GM23248 (cell line): ENCODE data around the gene SELENOH. TPM values are rescaled to one million over a fixed set of nuclear protein-coding genes. Genes with fewer than 3 reads are reported as not detected.
A peak's percentile ranks its signal among the peaks of the same experiment; 100 is the strongest.

Experiments used
- DNase-seq: peaks from one replicate; pipeline ENCODE4 v3.0.0-alpha.2; 2015
- H2AFZ ChIP-seq: fragments of 200-600 bp; sonication (generic); 2 replicates; pipeline ENCODE4 v1.6.1; 2016; ENCODE audit warnings: antibody characterized with exemption
- H3F3A ChIP-seq: fragments of 200-600 bp; sonication (generic); 2 replicates; pipeline ENCODE4 v1.6.1; 2016; ENCODE audit warnings: mild to moderate bottlenecking, antibody characterized with exemption, mixed run types; ENCODE audit not compliant: insufficient read depth
- H3K27ac ChIP-seq: fragments of 200-600 bp; sonication (generic); 2 replicates; pipeline ENCODE4 v1.5.1; 2016; ENCODE audit warnings: mild to moderate bottlenecking
- H3K27me3 ChIP-seq: fragments of 200-600 bp; sonication (generic); replicated peaks from 2 replicates; pipeline ENCODE4 v1.6.1; 2016; ENCODE audit warnings: mild to moderate bottlenecking; ENCODE audit not compliant: insufficient read depth
- H3K36me3 ChIP-seq: fragments of 200-600 bp; sonication (generic); 2 replicates; pipeline ENCODE4 v1.6.1; 2016; ENCODE audit warnings: low read depth, mild to moderate bottlenecking
- H3K4me1 ChIP-seq: fragments of 200-600 bp; sonication (generic); 2 replicates; pipeline ENCODE4 v1.6.1; 2016; ENCODE audit warnings: mild to moderate bottlenecking; ENCODE audit not compliant: insufficient read depth
- H3K4me2 ChIP-seq: fragments of 200-600 bp; sonication (generic); one replicate; pipeline ENCODE4 v1.6.1; 2016; ENCODE audit warnings: mild to moderate bottlenecking; ENCODE audit not compliant: unreplicated experiment
- H3K4me3 ChIP-seq: fragments of 200-600 bp; sonication (generic); 2 replicates; pipeline ENCODE4 v1.5.1; 2016; ENCODE audit warnings: mild to moderate bottlenecking
- H3K79me2 ChIP-seq: fragments of 200-600 bp; sonication (generic); 2 replicates; pipeline ENCODE4 v1.6.1; 2016; ENCODE audit warnings: mild to moderate bottlenecking; ENCODE audit not compliant: insufficient read depth
- H3K9ac ChIP-seq: fragments of 200-600 bp; sonication (generic); 2 replicates; pipeline ENCODE4 v1.6.1; 2016; ENCODE audit warnings: mild to moderate bottlenecking
- H3K9me2 ChIP-seq: fragments of 200-600 bp; sonication (generic); 2 replicates; pipeline ENCODE4 v1.6.1; 2016; ENCODE audit warnings: mixed run types, mild to moderate bottlenecking, moderate library complexity; ENCODE audit not compliant: insufficient read depth
- H3K9me3 ChIP-seq: fragments of 200-600 bp; sonication (generic); one replicate; pipeline ENCODE4 v1.6.1; 2017; ENCODE audit warnings: low read depth
- H4K20me1 ChIP-seq: fragments of 200-600 bp; sonication (generic); 2 replicates; pipeline ENCODE4 v1.6.0; 2016; ENCODE audit not compliant: insufficient read depth
- EZH2 ChIP-seq: fragments of 200-600 bp; sonication (generic); IDR thresholded peaks from 2 replicates; pipeline ENCODE4 v1.6.1; 2018; ENCODE audit warnings: antibody characterized with exemption, mild to moderate bottlenecking; ENCODE audit not compliant: insufficient read depth, poor library complexity, severe bottlenecking
- EZH2phosphoT487 ChIP-seq: fragments of 200-600 bp; sonication (generic); IDR thresholded peaks from 2 replicates; pipeline ENCODE4 v1.6.1; 2018; ENCODE audit warnings: antibody characterized with exemption, moderate library complexity, mild to moderate bottlenecking, low read depth; ENCODE audit not compliant: insufficient read depth
- WGBS, 2 experiments: methylation state at CpG; one replicate each; pipeline ENCODE4 v1.1.6; 2015 to 2017; ENCODE audit warnings: low lambda C conversion rate in 2 of 2, low coverage in 1 of 2; ENCODE audit errors: missing lambda C conversion rate in 2 of 2; 5-methylcytosine and 5-hydroxymethylcytosine counted together
- in situ Hi-C: fragments of 300-500 bp; cut with MboI; formaldehyde crosslinking; loops from 2 replicates; pipeline ENCODE4 v1.15.0; 2020
- polyA plus RNA-seq: library from polyadenylated mRNA; unstranded; fragments of >200 nt; fragmentation: Nextera tagmentation; extraction: Ambion mirVana; gene quantifications from 2 replicates; pipeline ENCODE4 v1.2.1, GENCODE V29; 2016
- total RNA-seq: library from RNA; depleted of rRNA; stranded (reverse); fragments of >200 nt; shearing (Covaris generic); gene quantifications from 2 replicates; pipeline ENCODE4 v1.2.3, GENCODE V29; 2014

Gene SELENOH
- total and polyA plus RNA-seq, 2 experiments from 2014 or later = 123 to 184 TPM

GRCh38 chr11:57772562-57772961 is 31.3 kb downstream of the SELENOH start:
- Histone ChIP-seq H4K20me1 (peaks cover 38% of the 10 kb centered on the region; the same call in 1 of the 2 replicates), H3K27me3 (no peaks in the 10 kb centered on the region)
- no peak for DNase-seq

GRCh38 chr11:57773026-57773598 is 31.8 kb downstream of the SELENOH start:
- Histone ChIP-seq H2AFZ (no peak overlapping the region), H3K4me2 (no peak overlapping the region)

More at GRCh38 chr11:57772562-57772961, 31.3 kb downstream of the SELENOH start:
- 78 to 86% methylated on average over 4 of the region's 4 CpGs for WGBS, 2 experiments
- no peak overlapping the region for H3K4me2 ChIP-seq
- peaks cover 100% of the 10 kb centered on the region for H3K79me2 ChIP-seq
- no peak overlapping the region for H3K4me3 ChIP-seq
- no peak overlapping the region for H3K27ac ChIP-seq
- peaks cover 22% of the 10 kb centered on the region for H3F3A ChIP-seq
- TF ChIP-seq EZH2 (no peak), EZH2phosphoT487 (no peak)
- no peaks in the 10 kb centered on the region for H3K36me3 ChIP-seq
- H2AFZ ChIP-seq = no peak overlapping the region
- no peak overlapping the region for H3K9ac ChIP-seq
- H3K9me3 ChIP-seq = no peaks in the 10 kb centered on the region
- H3K9me2 ChIP-seq = no peaks in the 10 kb centered on the region
- in situ Hi-C loops = no loop called here
- H3K4me1 ChIP-seq = peaks cover 34% of the 10 kb centered on the region

GRCh38 chr11:57775491-57775890 is 34.2 kb downstream of the SELENOH start:
- peak overlapping the region; percentile 93 for H3K27ac ChIP-seq
- H2AFZ ChIP-seq = no peak overlapping the region
- H3K27me3 ChIP-seq = no peaks in the 10 kb centered on the region
- H3K9me2 ChIP-seq = no peaks in the 10 kb centered on the region
- H3K4me1 ChIP-seq = peaks cover 61% of the 10 kb centered on the region
- DNase-seq = peak; percentile 14
- WGBS, 2 experiments = 73 to 80% methylated on average over 5 of the region's 5 CpGs
- peaks cover 47% of the 10 kb centered on the region for H3F3A ChIP-seq
- in situ Hi-C loops = no loop called here
- no peak overlapping the region for H3K9ac ChIP-seq
- peaks cover 97% of the 10 kb centered on the region for H3K79me2 ChIP-seq
- no peaks in the 10 kb centered on the region for H3K36me3 ChIP-seq
- H3K4me3 ChIP-seq = 0 out of 2 replicates have a peak overlapping the region, but pooled peaks have one; percentile 12
- no peaks in the 10 kb centered on the region for H3K9me3 ChIP-seq
- TF ChIP-seq EZH2 (no peak), EZH2phosphoT487 (no peak)
- peaks cover 43% of the 10 kb centered on the region; the same call in 1 of the 2 replicates for H4K20me1 ChIP-seq
- H3K4me2 ChIP-seq = peak overlapping the region; percentile 37

More at GRCh38 chr11:57773026-57773598, 31.8 kb downstream of the SELENOH start:
- Histone ChIP-seq H3K4me3 (no peak overlapping the region), H4K20me1 (peaks cover 38% of the 10 kb centered on the region; the same call in 1 of the 2 replicates), H3K9ac (no peak overlapping the region), H3K27me3 (no peaks in the 10 kb centered on the region), H3F3A (peaks cover 27% of the 10 kb centered on the region), H3K9me3 (no peaks in the 10 kb centered on the region), H3K36me3 (no peaks in the 10 kb centered on the region), H3K79me2 (peaks cover 100% of the 10 kb centered on the region), H3K9me2 (no peaks in the 10 kb centered on the region), H3K27ac (no peak overlapping the region), H3K4me1 (peaks cover 40% of the 10 kb centered on the region)
- no peak for TF ChIP-seq EZH2
- no peak for TF ChIP-seq EZH2phosphoT487
- DNase-seq = no peak
- WGBS, 2 experiments = 97 to 98% methylated on average over 5 of the region's 5 CpGs
- in situ Hi-C loops = no loop called here

GRCh38 chr11:57776031-57776521 is 34.8 kb downstream of the SELENOH start:
- no peak overlapping the region for H3K9ac ChIP-seq
- 0 out of 2 replicates have a peak, but pooled peaks cover under 1% of the 10 kb centered on the region for H3K36me3 ChIP-seq
- H3F3A ChIP-seq = peaks cover 53% of the 10 kb centered on the region
- peaks cover 61% of the 10 kb centered on the region for H3K4me1 ChIP-seq
- H3K9me3 ChIP-seq = no peaks in the 10 kb centered on the region
- 77 to 81% methylated on average over 3 of the region's 3 CpGs for WGBS, 2 experiments
- DNase-seq = peak; percentile 60
- peaks cover 97% of the 10 kb centered on the region for H3K79me2 ChIP-seq
- no peaks in the 10 kb centered on the region for H3K27me3 ChIP-seq
- peaks cover 38% of the 10 kb centered on the region; the same call in 1 of the 2 replicates for H4K20me1 ChIP-seq
- peak overlapping the region; percentile 93 for H3K27ac ChIP-seq
- TF ChIP-seq EZH2phosphoT487 (no peak), EZH2 (no peak)
- no peak overlapping the region for H2AFZ ChIP-seq
- H3K4me3 ChIP-seq = peak overlapping the region; percentile 12; the same call in 1 of the 2 replicates
- peak overlapping the region; percentile 37 for H3K4me2 ChIP-seq
- in situ Hi-C loops = no loop called here
- no peaks in the 10 kb centered on the region for H3K9me2 ChIP-seq
